ENCODE measurements around the gene C6orf58. TPM values are rescaled to one million over a fixed set of nuclear protein-coding genes. Genes with fewer than 3 reads are reported as not detected.

C6orf58 gene
- total and polyA plus RNA-seq, 8 donors: 0.73 to 2.4 (median 1.1) TPM; not detected in 2

DNA sequence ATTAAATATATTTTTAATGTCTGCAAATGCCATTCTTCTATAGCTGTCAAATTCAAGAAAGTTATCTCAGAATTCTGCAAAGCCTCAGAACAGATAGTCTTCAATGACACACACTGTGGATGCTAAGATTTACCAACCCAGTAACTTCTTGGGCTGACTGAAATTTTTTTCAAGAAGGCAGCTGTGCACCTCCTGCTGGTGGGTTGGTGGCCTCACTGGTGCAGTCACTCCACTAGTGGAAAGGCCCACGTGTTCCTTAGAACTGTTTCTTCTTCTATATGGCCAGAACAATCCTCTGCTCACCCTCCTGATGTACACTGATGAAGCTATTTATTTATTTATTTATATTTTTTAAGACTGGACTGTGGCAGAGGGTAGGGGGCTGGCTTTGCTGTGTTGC lies 29.8 kb upstream of the C6orf58 start:
- ATAC-seq: no peak
- H3K36me3 ChIP-seq: no peaks in the 10 kb centered on the region
- no peak overlapping the region for H3K27ac ChIP-seq
- intact Hi-C loops (cut with DNase I): loop anchor here in 1 of 2 donors (10.0 kb wide), 1 partner anchor 242 kb away; no protein-coding TSS in a partner anchor
- H3K27me3 ChIP-seq: no peaks in the 10 kb centered on the region
- no peak overlapping the region for H3K4me3 ChIP-seq
- no peaks in the 10 kb centered on the region for H3K9me3 ChIP-seq
- TF ChIP-seq, protein P1, sequence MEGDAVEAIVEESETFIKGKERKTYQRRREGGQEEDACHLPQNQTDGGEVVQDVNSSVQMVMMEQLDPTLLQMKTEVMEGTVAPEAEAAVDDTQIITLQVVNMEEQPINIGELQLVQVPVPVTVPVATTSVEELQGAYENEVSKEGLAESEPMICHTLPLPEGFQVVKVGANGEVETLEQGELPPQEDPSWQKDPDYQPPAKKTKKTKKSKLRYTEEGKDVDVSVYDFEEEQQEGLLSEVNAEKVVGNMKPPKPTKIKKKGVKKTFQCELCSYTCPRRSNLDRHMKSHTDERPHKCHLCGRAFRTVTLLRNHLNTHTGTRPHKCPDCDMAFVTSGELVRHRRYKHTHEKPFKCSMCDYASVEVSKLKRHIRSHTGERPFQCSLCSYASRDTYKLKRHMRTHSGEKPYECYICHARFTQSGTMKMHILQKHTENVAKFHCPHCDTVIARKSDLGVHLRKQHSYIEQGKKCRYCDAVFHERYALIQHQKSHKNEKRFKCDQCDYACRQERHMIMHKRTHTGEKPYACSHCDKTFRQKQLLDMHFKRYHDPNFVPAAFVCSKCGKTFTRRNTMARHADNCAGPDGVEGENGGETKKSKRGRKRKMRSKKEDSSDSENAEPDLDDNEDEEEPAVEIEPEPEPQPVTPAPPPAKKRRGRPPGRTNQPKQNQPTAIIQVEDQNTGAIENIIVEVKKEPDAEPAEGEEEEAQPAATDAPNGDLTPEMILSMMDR (IDR thresholded peaks at IDR 0.05): peak in 1 of 2 donors; percentile 9
- no peaks in the 10 kb centered on the region for H3K4me1 ChIP-seq
- no peak for DNase-seq

DNA sequence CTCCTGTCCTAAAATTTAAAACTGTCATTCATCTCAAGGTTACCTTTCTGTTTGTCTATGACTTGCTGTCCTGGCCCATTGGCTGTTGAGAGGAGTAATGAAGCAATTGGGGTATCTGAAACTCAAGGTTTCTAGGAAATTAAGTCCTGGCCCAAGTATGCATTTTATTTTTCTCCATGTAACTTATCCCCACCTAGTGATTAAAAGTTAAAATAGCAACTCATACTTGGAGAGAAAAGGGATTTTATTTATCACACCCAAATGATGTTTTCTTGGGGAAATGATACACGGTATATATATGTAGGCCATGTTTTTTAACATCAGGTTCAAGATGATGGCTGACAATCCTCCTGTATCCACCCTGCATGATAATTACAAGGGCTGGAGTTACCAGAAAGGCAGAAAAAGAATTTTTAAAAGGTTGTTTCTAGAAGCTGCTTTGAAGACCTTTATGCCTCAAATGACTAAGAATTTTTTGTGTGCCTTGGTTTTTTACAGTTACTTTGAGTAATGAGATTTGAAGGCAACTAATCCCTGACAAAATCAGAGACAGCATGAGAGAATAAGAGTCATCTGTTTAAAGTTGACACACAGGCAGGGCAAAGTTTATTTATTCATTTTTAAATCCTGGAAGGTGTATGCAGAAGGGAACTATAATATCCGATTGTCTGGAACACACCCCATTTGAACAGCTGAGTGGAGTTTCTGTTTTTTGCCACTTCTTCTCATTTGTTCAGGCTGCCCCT lies 28.9 kb upstream of the C6orf58 start:
- Histone ChIP-seq H3K27ac (no peak overlapping the region), H3K27me3 (no peaks in the 10 kb centered on the region), H3K36me3 (no peaks in the 10 kb centered on the region), H3K4me3 (no peak overlapping the region), H3K4me1 (no peaks in the 10 kb centered on the region), H3K9me3 (no peaks in the 10 kb centered on the region)
- intact Hi-C loops (cut with DNase I): loop anchor here in 1 of 2 donors (10.0 kb wide), 1 partner anchor 243 kb away; no protein-coding TSS in a partner anchor
- ATAC-seq (no peak), DNase-seq (no peak)
- TF ChIP-seq, protein P1 (IDR thresholded peaks at IDR 0.05): no peak

DNA sequence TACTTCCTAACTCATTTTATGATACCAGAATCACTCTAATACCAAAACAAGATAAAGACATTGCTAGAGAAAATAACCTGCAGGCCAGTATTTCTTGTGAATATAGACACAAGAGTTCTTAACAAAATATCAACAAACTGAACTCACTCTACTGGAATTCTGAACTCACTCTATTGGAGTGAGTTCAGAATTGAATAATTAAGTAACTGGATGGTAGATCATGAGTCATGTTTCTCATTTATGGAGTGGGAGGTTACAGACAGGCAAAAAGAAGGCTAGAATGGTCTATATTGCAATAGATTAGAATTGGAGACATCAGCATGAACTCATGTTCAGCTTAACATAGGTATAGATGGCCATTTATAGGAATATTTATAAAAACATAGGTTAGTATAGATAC lies 26.6 kb upstream of the C6orf58 start:
- ATAC-seq: peak; percentile 86
- Histone ChIP-seq H3K36me3 (no peaks in the 10 kb centered on the region), H3K4me3 (no peak overlapping the region), H3K4me1 (no peaks in the 10 kb centered on the region), H3K27me3 (no peaks in the 10 kb centered on the region), H3K9me3 (no peaks in the 10 kb centered on the region), H3K27ac (no peak overlapping the region)
- TF ChIP-seq, protein P1 (IDR thresholded peaks at IDR 0.05): no peak
- no peak for DNase-seq
- intact Hi-C loops (cut with DNase I): no loop called here

DNA sequence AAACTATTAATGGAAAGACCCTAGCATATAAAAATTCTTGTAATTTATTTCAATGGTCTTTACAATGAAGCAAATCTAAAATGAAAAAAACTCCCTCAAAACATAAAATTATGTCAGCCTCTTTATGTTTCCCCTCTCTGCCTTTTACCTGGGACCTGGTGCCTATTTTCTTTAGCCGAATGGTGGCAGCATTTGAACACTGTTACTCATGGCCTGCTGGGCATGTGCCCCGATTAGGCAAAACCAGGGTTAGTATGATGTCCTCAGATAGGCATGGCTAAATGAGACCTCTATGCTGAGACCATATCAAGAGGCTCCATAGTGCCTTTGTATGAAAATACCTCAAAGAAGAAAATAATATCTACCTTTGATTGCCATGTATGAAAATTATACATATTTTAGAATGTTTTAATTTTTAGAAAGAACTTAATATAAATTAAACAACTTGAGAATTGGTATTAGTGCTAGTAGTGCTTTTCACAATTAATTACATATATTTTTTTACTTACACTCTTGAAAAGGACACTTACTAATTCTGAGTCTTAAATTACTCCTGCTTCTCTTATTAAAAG lies 22.5 kb upstream of the C6orf58 start:
- Histone ChIP-seq H3K27me3 (no peaks in the 10 kb centered on the region), H3K4me1 (no peaks in the 10 kb centered on the region), H3K36me3 (no peaks in the 10 kb centered on the region), H3K4me3 (no peak overlapping the region), H3K27ac (no peak overlapping the region), H3K9me3 (no peaks in the 10 kb centered on the region)
- DNase-seq (no peak), ATAC-seq (peak; percentile 63)
- intact Hi-C loops (cut with DNase I): no loop called here
- TF ChIP-seq, protein P1 (IDR thresholded peaks at IDR 0.05): no peak

DNA sequence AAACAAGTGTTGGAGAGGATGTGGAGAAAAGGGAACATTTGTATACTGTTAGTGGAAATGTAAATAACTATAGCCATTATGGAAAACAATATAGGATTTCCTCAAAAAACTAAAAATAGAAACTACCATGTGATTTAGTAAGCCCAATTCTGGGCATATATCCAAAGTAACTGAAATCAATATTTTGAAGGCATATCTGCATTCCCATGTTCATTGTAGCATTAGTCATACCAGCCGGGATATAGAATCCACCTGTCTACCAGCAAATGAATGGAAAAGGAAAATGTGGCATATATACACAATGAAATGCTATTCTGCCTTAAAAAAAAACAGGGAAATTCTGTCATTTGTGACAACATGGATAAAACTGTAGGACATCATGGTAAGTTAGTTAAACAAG lies 15.3 kb upstream of the C6orf58 start:
- no peaks in the 10 kb centered on the region for H3K4me1 ChIP-seq
- H3K27me3 ChIP-seq: no peaks in the 10 kb centered on the region
- H3K4me3 ChIP-seq: no peak overlapping the region
- H3K36me3 ChIP-seq: no peaks in the 10 kb centered on the region
- no peaks in the 10 kb centered on the region for H3K9me3 ChIP-seq
- intact Hi-C loops (cut with DNase I): no loop called here
- TF ChIP-seq, protein P1 (IDR thresholded peaks at IDR 0.05): no peak
- no peak for ATAC-seq
- H3K27ac ChIP-seq: no peak overlapping the region
- DNase-seq: no peak
